ENCODE measurements around the gene TPSG1.

- TF ChIP-seq, protein P1, sequence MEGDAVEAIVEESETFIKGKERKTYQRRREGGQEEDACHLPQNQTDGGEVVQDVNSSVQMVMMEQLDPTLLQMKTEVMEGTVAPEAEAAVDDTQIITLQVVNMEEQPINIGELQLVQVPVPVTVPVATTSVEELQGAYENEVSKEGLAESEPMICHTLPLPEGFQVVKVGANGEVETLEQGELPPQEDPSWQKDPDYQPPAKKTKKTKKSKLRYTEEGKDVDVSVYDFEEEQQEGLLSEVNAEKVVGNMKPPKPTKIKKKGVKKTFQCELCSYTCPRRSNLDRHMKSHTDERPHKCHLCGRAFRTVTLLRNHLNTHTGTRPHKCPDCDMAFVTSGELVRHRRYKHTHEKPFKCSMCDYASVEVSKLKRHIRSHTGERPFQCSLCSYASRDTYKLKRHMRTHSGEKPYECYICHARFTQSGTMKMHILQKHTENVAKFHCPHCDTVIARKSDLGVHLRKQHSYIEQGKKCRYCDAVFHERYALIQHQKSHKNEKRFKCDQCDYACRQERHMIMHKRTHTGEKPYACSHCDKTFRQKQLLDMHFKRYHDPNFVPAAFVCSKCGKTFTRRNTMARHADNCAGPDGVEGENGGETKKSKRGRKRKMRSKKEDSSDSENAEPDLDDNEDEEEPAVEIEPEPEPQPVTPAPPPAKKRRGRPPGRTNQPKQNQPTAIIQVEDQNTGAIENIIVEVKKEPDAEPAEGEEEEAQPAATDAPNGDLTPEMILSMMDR (IDR thresholded peaks at IDR 0.05 in 8 of 11, conservative IDR thresholded peaks at IDR 0.05 in 3 of 11): no peak
- TF ChIP-seq POLR2AphosphoS5 (IDR thresholded peaks at IDR 0.05): no peak
Observed at GRCh38 chr16:1273816-1274215, 48.7 kb upstream of the TPSG1 start.
